Fibroblast of lung (primary cell): Measurements from ENCODE around the gene UGGT1. TPM values are rescaled to one million over a fixed set of nuclear protein-coding genes. Genes with fewer than 3 reads are reported as not detected.

Source experiments
- DNase-seq, 2 donors: peaks; one replicate each; pipeline versions ENCODE4 v3.0.0 to v3.0.0-alpha.2; 2010; ENCODE audit warnings: low read depth in 2 of 2
- H2AFZ ChIP-seq: 2 replicates; pipeline ENCODE4 v1.5.1; 2012; ENCODE audit warnings: low read length, control low read depth, inconsistent platforms
- H3K27ac ChIP-seq: 2 replicates; pipeline ENCODE4 v1.5.1; 2011; ENCODE audit warnings: low read length, control low read depth; ENCODE audit not compliant: insufficient read depth
- H3K27me3 ChIP-seq: 2 replicates; pipeline ENCODE4 v1.5.1; 2011; ENCODE audit warnings: mild to moderate bottlenecking, low read length; ENCODE audit not compliant: control insufficient read depth, insufficient read depth
- H3K36me3 ChIP-seq: 2 replicates; pipeline ENCODE4 v1.5.1; 2011; ENCODE audit warnings: low read length; ENCODE audit not compliant: control insufficient read depth, insufficient read depth
- H3K4me1 ChIP-seq: 2 replicates; pipeline ENCODE4 v1.5.1; 2011; ENCODE audit warnings: low read length; ENCODE audit not compliant: control insufficient read depth, insufficient read depth; ENCODE audit errors: extremely low read depth
- H3K4me2 ChIP-seq: 2 replicates; pipeline ENCODE4 v1.5.1; 2011; ENCODE audit warnings: low read length, control low read depth; ENCODE audit not compliant: insufficient read depth; ENCODE audit errors: extremely low read depth
- H3K4me3 ChIP-seq, 4 experiments: fragments of 200-600 bp in 1 of 4; sonication (generic) in 1 of 4; replicated peaks in 1 of 4; 2 replicates each; pipeline ENCODE4 v1.5.1; 2011 to 2016; ENCODE audit warnings: low read length in 4 of 4, low read depth in 3 of 4, mild to moderate bottlenecking in 3 of 4, control low read depth in 2 of 4, inconsistent platforms in 1 of 4, mixed read lengths in 1 of 4; ENCODE audit not compliant: insufficient read depth in 1 of 4; ENCODE audit errors: control extremely low read depth in 1 of 4
- H3K79me2 ChIP-seq: 2 replicates; pipeline ENCODE4 v1.5.1; 2012; ENCODE audit warnings: mild to moderate bottlenecking, low read length, inconsistent platforms; ENCODE audit not compliant: control insufficient read depth, insufficient read depth
- H3K9ac ChIP-seq: 2 replicates; pipeline ENCODE4 v1.5.1; 2011; ENCODE audit warnings: mild to moderate bottlenecking, low read length, control low read depth; ENCODE audit not compliant: insufficient read depth
- H3K9me3 ChIP-seq: 2 replicates; pipeline ENCODE4 v1.5.1; 2012; ENCODE audit warnings: low read depth, low read length; ENCODE audit not compliant: control insufficient read depth, insufficient read depth
- H4K20me1 ChIP-seq: 2 replicates; pipeline ENCODE4 v1.5.1; 2011; ENCODE audit warnings: low read length; ENCODE audit not compliant: control insufficient read depth, insufficient read depth; ENCODE audit errors: extremely low read depth
- EZH2 ChIP-seq: IDR thresholded peaks from 2 replicates; pipeline ENCODE4 v1.5.1; 2012; ENCODE audit warnings: low read length, control low read depth, mild to moderate bottlenecking; ENCODE audit errors: missing control alignments
- polyA plus RNA-seq, 2 donors: library from polyadenylated mRNA; depleted of rRNA in 1 of 2; stranded (reverse) in 1 of 2; unstranded in 1 of 2; fragments of >200 nt; gene quantifications; 2 replicates each; pipeline ENCODE4 v1.2.1, GENCODE V29; 2011 to 2012; ENCODE audit warnings: missing spikeins in 1 of 2
- total RNA-seq: library from RNA; depleted of rRNA; stranded (reverse); fragments of >200 nt; gene quantifications from 2 replicates; pipeline ENCODE4 v1.2.1, GENCODE V29; 2014
- TF ChIP-seq, protein P1 (sequence below), 2 donors: IDR thresholded peaks in 1 of 2; conservative IDR thresholded peaks in 1 of 2; 1 replicate in 1 of 2; 2 replicates in 1 of 2; pipeline ENCODE4 v1.5.1; 2011 to 2012; ENCODE audit warnings: low read length in 2 of 2, control low read depth in 1 of 2, inconsistent platforms in 1 of 2, low read depth in 1 of 2, mild to moderate bottlenecking in 1 of 2

The UGGT1 gene
- total and polyA plus RNA-seq, 2 donors (not counting 1 experiment from before 2014, with no cell fraction given): 59.3 to 87.9 TPM

DNA sequence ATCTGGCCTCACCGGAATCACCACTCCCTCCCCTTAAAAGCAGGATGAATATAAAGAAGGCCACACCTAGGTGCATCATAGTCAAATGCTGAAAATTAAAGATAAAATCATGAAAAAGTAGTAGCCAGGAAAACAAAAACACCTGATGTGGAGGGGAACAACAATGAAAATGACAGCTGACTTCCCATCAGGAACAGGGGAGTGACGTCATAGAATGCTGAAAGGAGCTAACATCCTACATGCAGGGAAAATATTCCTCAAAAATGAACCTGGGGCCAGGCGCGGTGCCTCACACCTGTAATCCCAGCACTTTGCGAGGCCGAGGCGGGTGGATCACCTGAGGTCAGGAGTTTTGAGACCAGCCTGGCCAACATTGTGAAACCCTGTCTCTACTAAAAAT lies 108.1 kb downstream of the UGGT1 start:
- no peaks in the 10 kb centered on the region for H3K79me2 ChIP-seq
- DNase-seq: no peak
- no peak overlapping the region for H3K4me3 ChIP-seq
- H3K36me3 ChIP-seq: no peaks in the 10 kb centered on the region
- no peak overlapping the region for H3K4me2 ChIP-seq
- H3K9me3 ChIP-seq: no peaks in the 10 kb centered on the region
- no peak overlapping the region for H3K27ac ChIP-seq
- H3K4me1 ChIP-seq: no peaks in the 10 kb centered on the region
- H2AFZ ChIP-seq: no peak overlapping the region
- no peaks in the 10 kb centered on the region for H4K20me1 ChIP-seq
- TF ChIP-seq EZH2: no peak
- H3K27me3 ChIP-seq: no peaks in the 10 kb centered on the region
- H3K9ac ChIP-seq: no peak overlapping the region

DNA sequence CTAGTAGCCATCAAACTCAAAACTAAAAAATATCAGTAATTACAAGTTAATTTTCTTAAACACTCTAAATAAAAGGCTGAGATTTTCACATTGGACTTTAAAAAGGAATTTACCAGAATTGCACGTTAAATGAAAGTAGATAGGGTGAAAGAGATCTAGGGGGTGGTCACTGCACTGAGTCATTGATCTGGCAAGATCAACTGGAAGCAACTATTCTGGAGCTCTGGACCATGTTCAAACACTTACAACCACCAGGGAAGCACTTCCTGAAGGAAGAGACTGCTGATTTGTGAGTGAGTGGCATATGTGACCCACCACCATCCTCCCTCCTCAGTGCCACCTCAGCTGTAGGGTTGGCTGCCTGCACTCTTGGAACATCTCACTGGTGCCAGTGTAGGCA lies 111.8 kb downstream of the UGGT1 start:
- Histone ChIP-seq H3K4me3 (no peak overlapping the region), H2AFZ (no peak overlapping the region), H3K27ac (no peak overlapping the region), H3K9me3 (no peaks in the 10 kb centered on the region), H4K20me1 (no peaks in the 10 kb centered on the region), H3K9ac (no peak overlapping the region), H3K36me3 (no peaks in the 10 kb centered on the region), H3K4me1 (no peaks in the 10 kb centered on the region), H3K4me2 (no peak overlapping the region), H3K27me3 (no peaks in the 10 kb centered on the region), H3K79me2 (no peaks in the 10 kb centered on the region)
- peak in 1 of 2 donors; percentile 59 for DNase-seq
- TF ChIP-seq, protein P1, sequence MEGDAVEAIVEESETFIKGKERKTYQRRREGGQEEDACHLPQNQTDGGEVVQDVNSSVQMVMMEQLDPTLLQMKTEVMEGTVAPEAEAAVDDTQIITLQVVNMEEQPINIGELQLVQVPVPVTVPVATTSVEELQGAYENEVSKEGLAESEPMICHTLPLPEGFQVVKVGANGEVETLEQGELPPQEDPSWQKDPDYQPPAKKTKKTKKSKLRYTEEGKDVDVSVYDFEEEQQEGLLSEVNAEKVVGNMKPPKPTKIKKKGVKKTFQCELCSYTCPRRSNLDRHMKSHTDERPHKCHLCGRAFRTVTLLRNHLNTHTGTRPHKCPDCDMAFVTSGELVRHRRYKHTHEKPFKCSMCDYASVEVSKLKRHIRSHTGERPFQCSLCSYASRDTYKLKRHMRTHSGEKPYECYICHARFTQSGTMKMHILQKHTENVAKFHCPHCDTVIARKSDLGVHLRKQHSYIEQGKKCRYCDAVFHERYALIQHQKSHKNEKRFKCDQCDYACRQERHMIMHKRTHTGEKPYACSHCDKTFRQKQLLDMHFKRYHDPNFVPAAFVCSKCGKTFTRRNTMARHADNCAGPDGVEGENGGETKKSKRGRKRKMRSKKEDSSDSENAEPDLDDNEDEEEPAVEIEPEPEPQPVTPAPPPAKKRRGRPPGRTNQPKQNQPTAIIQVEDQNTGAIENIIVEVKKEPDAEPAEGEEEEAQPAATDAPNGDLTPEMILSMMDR (conservative IDR thresholded peaks at IDR 0.05 in 1 of 2, IDR thresholded peaks at IDR 0.05 in 1 of 2; ENCODE audit: low read depth in 1 of 2, low read length in 2 of 2): no peak
- TF ChIP-seq EZH2: no peak

DNA sequence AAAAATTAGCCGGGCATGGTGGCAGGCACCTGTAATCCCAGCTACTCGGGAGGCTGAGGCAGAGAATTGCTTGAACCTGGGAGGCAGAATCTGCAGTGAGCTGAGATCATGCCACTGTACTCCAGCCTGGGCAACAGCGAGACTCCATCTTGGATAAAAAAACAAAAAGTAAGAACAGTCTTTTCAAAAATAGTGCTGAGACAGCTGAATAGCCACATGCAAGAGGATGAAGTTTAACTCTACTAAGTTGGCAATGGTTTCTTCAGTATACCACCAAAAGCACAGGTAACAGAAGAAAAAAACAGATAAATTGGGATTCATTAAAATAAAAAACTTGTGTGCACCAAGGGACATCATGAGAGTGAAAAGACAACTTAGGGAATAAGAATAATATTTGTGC lies 115.2 kb downstream of the UGGT1 start:
- DNase-seq: no peak
- no peaks in the 10 kb centered on the region for H3K36me3 ChIP-seq
- H3K4me2 ChIP-seq: no peak overlapping the region
- no peaks in the 10 kb centered on the region for H4K20me1 ChIP-seq
- no peak for TF ChIP-seq EZH2
- TF ChIP-seq, protein P1 (conservative IDR thresholded peaks at IDR 0.05 in 1 of 2, IDR thresholded peaks at IDR 0.05 in 1 of 2; ENCODE audit: low read depth in 1 of 2, low read length in 2 of 2): no peak
- H3K27me3 ChIP-seq: no peaks in the 10 kb centered on the region
- H3K9me3 ChIP-seq: no peaks in the 10 kb centered on the region
- no peaks in the 10 kb centered on the region for H3K4me1 ChIP-seq
- no peak overlapping the region for H3K9ac ChIP-seq
- H2AFZ ChIP-seq: no peak overlapping the region
- H3K79me2 ChIP-seq: no peaks in the 10 kb centered on the region
- no peak overlapping the region for H3K27ac ChIP-seq
- H3K4me3 ChIP-seq: no peak overlapping the region
